ENCODE measurements around the gene RFPL2. TPM values are rescaled to one million over a fixed set of nuclear protein-coding genes. Genes with fewer than 3 reads are reported as not detected.

The RFPL2 gene
- total RNA-seq, 1 experiment from 2014 or later: 0.48 TPM

GRCh38 chr22:32244547-32244946 is 39.7 kb upstream of the RFPL2 start:
- no peak for TF ChIP-seq E2F1 (CRISPR knock-in tag; IDR thresholded peaks at IDR 0.05)
- no peak for TF ChIP-seq USF1 (CRISPR knock-in tag; IDR thresholded peaks at IDR 0.05)
- TF ChIP-seq KAT7 (CRISPR knock-in tag; IDR thresholded peaks at IDR 0.05; ENCODE audit: borderline replicate concordance): no peak
- TF ChIP-seq ERG (CRISPR knock-in tag; IDR thresholded peaks at IDR 0.05): no peak
- Mint-ChIP-seq H3K9me3 (no peaks in the 10 kb centered on the region), H3K4me1 (no peaks in the 10 kb centered on the region), H3K4me3 (no peak overlapping the region), H3K36me3 (no peaks in the 10 kb centered on the region), H3K27ac (no peak overlapping the region), H3K27me3 (ENCODE audit: low read depth) (no peaks in the 10 kb centered on the region; the same call in 1 of the 2 replicates)
- POLR2A ChIA-PET: no interaction called here
- no peak for DNase-seq (ENCODE audit: low spot score)
- CTCF ChIA-PET: interaction anchor here (0.7 kb wide), 1 partner anchor 21 kb away, joined by 3 read pairs; no protein-coding TSS in a partner anchor
- ATAC-seq: no peak

- no peak for DNase-seq (ENCODE audit: low spot score)
- ChIA-PET POLR2A (no interaction called here), CTCF (interaction anchor here (0.6 to 2.7 kb wide), 4 partner anchors 26 to 270 kb away, joined by 3 to 14 read pairs (median 4); no protein-coding TSS in a partner anchor)
- Mint-ChIP-seq H3K36me3 (no peaks in the 10 kb centered on the region), H3K27me3 (ENCODE audit: low read depth) (no peaks in the 10 kb centered on the region), H3K27ac (no peak overlapping the region), H3K4me1 (peaks cover 9% of the 10 kb centered on the region), H3K9me3 (no peaks in the 10 kb centered on the region), H3K4me3 (no peak overlapping the region)
- no peak for ATAC-seq
- TF ChIP-seq ZNF138 (CRISPR knock-in tag; conservative IDR thresholded peaks at IDR 0.05): no peak
- no peak for TF ChIP-seq NFYB (CRISPR knock-in tag; conservative IDR thresholded peaks at IDR 0.05; ENCODE audit: low read depth)
- TF ChIP-seq, protein P1, sequence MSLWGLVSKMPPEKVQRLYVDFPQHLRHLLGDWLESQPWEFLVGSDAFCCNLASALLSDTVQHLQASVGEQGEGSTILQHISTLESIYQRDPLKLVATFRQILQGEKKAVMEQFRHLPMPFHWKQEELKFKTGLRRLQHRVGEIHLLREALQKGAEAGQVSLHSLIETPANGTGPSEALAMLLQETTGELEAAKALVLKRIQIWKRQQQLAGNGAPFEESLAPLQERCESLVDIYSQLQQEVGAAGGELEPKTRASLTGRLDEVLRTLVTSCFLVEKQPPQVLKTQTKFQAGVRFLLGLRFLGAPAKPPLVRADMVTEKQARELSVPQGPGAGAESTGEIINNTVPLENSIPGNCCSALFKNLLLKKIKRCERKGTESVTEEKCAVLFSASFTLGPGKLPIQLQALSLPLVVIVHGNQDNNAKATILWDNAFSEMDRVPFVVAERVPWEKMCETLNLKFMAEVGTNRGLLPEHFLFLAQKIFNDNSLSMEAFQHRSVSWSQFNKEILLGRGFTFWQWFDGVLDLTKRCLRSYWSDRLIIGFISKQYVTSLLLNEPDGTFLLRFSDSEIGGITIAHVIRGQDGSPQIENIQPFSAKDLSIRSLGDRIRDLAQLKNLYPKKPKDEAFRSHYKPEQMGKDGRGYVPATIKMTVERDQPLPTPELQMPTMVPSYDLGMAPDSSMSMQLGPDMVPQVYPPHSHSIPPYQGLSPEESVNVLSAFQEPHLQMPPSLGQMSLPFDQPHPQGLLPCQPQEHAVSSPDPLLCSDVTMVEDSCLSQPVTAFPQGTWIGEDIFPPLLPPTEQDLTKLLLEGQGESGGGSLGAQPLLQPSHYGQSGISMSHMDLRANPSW (CRISPR knock-in tag; conservative IDR thresholded peaks at IDR 0.05; ENCODE audit: low read depth): no peak
- no peak for TF ChIP-seq CTCF (IDR thresholded peaks at IDR 0.05)
- TF ChIP-seq, protein P2, sequence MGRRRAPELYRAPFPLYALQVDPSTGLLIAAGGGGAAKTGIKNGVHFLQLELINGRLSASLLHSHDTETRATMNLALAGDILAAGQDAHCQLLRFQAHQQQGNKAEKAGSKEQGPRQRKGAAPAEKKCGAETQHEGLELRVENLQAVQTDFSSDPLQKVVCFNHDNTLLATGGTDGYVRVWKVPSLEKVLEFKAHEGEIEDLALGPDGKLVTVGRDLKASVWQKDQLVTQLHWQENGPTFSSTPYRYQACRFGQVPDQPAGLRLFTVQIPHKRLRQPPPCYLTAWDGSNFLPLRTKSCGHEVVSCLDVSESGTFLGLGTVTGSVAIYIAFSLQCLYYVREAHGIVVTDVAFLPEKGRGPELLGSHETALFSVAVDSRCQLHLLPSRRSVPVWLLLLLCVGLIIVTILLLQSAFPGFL (CRISPR knock-in tag; IDR thresholded peaks at IDR 0.05; ENCODE audit: borderline replicate concordance): no peak
- TF ChIP-seq ZNF396 (CRISPR knock-in tag; IDR thresholded peaks at IDR 0.05; ENCODE audit: borderline replicate concordance): no peak
- no peak for TF ChIP-seq USF1 (CRISPR knock-in tag; IDR thresholded peaks at IDR 0.05)
Measured at GRCh38 chr22:32240461-32240860, 35.6 kb upstream of the RFPL2 start.

DNA sequence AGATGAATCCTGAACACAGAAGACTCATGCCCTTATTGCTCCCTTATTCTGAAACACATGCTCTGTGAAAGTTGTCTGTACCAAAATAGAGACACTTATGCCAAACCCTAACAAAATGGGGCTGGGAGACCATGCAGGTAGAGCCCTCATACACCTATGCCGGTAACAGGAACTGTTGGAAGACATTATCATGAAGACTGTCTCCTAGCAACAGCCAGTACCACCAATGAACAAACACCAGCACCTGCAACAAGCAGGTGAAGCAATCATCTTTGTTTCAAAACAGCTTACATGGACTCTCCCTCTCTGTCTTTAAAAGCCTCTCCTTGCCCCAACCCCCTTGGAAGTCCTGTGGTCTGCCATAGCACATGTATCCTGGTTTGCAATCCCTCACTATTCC is 33.0 kb upstream of the RFPL2 start:
- Mint-ChIP-seq H3K9me3 (no peaks in the 10 kb centered on the region), H3K27me3 (ENCODE audit: low read depth) (no peaks in the 10 kb centered on the region), H3K4me3 (no peak overlapping the region), H3K27ac (no peak overlapping the region), H3K36me3 (no peaks in the 10 kb centered on the region), H3K4me1 (peaks cover 9% of the 10 kb centered on the region)
- CTCF ChIA-PET: no interaction called here
- no peak for ATAC-seq
- DNase-seq (ENCODE audit: low spot score): no peak
- POLR2A ChIA-PET: no interaction called here
- TF ChIP-seq ZMAT4 (CRISPR knock-in tag; IDR thresholded peaks at IDR 0.05) (no peak), NR2C2 (CRISPR knock-in tag; IDR thresholded peaks at IDR 0.05) (no peak), JUN (CRISPR knock-in tag; IDR thresholded peaks at IDR 0.05) (no peak), E2F5 (CRISPR knock-in tag; IDR thresholded peaks at IDR 0.05) (no peak), MXD4 (CRISPR knock-in tag; IDR thresholded peaks at IDR 0.05; ENCODE audit: borderline replicate concordance) (no peak)

Data from WTC11 (cell line).